GM18508 (cell line): Measurements from ENCODE around the gene CD84.
"Not testable (repeated sequence)": the region's sequence is repeated elsewhere in the genome, so short reads cannot be mapped to it uniquely, and the experiment has no call there.

Experiments used
- ATAC-seq: cut with Tn5 transposase; IDR thresholded peaks from one replicate; pipeline ENCODE4 v1.9.1; 2021; ENCODE audit warnings: moderate number of reproducible peaks; ENCODE audit not compliant: insufficient read depth, unreplicated experiment

Gene CD84

DNA sequence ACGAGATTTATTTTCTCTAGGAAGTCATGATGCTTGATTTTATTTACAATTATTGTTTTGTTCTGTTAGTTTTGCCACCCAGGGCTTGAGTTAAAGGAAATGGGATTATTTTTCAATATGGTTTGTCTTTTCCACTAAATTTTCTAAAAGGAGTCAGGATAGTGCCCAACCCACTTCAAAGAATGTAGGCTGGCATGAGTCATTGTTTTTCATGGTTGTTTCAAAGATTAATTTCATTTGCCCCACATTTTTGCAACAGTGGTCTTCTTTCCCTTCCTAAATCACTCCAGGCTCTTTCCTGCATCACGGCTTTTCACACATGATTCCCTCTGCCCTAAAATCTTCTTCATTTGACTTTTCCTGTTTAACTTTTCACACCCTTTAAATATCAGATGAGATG, 58.7 kb downstream of the CD84 start:
- ATAC-seq = no peak

DNA sequence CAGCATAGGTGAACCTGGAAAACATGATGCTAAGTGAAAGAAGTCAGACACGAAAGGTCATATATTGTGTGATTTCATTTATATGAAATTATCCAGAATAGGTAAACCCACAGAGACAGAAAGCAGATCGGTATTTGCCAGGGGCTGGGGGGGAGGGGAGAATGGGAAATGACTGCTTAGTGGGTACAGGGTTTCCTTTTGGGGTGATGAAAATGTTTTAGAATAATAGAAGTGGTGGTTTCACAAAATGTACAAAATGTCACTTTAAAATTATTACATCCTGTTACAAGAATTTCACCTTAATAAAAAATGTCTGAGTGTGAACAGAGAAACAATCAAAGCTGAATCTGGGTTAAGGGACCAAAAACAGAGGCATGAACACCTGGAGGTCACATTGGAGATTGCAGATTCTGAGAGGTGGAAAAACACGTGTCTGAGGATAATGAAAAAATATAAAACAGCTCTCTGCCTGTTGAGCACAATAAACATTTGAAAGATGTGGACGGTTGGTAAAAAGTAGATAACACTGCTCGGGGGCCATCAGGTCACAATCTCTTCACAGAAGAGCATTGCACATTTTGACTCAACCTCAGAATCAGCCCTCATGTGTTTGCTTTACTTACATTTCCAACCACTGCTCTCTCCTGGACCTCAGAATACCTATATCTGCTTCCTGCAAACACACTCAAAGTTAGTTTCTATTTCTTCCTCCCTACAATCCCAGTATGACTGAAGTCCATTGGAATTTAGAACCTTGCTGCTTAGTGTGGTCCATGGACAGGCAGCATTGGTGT, 59.5 kb downstream of the CD84 start:
- ATAC-seq = no peak

DNA sequence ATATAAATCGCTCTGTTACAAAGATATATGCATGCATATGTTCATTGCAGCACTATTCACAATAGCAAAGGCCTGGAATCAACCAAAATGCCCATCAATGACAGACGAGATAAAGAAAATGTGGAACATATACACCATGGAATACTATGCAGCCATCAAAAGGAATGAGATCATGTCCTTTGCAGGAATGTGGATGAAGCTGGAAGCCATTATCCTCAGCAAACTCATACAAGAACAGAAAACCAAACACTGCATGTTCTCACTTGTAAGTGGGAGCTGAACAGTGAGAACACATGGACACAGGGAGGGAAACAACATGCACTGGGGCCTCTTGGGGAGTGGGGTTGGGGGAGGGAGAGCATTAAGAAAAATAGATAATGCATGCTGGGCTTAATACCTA, 61.8 kb downstream of the CD84 start:
- ATAC-seq = not testable (repeated sequence)

DNA sequence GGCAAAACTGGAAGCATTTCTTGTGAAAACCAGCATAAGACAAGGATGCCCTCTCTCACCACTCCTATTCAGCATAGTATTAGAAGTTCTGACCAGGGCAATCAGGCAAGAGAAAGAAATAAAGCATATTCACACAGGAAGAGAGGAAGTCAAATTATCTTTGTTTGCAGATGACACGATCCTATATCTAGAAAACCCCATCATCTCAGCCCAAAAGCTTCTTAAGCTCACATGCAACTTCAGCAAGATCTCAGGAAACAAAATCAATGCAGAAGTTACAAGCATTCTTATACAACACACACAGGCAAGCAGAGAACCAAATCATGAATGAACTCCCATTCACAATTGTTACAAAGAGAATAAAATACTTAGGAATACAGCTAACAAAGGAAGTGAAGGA, 63.4 kb downstream of the CD84 start:
- ATAC-seq = not testable (repeated sequence)

DNA sequence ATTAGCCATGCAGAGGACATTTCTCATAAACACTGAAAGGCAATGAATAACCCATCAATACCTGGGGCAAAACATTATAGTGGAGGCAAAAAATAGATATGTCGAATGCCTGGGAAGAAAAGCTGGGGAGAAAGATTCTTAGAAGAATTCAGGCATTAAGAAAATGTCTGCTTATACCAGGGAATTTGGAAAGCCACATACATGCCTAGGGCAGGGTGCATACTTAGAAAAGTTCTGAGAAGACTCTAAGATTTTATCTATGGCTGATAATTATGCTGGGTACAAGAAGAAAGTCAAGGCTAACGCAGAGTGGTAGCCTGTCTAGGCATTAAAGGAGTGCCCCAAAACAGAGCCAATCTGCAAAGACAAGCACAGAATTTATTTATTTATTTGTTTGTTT, 74.6 kb downstream of the CD84 start:
- no peak for ATAC-seq

DNA sequence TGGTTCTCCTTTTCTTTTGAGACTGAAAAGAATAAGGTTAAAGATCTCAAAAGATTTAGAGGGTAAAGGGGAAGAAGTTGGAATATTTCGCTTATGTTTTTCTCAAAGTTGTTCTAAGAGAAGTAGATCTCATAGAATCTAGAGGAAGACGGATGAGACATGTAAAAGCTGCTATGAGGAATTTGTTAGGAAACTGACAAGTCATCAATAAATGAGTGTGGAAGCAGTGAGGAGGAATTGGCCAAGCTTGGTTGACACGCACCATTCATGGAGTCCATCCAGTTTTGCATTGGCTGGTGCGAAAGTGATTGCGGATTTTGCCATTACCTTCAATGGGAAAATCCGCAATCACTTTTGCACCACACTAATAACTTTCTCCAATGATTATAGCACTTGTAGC, 76.2 kb downstream of the CD84 start:
- ATAC-seq = no peak

DNA sequence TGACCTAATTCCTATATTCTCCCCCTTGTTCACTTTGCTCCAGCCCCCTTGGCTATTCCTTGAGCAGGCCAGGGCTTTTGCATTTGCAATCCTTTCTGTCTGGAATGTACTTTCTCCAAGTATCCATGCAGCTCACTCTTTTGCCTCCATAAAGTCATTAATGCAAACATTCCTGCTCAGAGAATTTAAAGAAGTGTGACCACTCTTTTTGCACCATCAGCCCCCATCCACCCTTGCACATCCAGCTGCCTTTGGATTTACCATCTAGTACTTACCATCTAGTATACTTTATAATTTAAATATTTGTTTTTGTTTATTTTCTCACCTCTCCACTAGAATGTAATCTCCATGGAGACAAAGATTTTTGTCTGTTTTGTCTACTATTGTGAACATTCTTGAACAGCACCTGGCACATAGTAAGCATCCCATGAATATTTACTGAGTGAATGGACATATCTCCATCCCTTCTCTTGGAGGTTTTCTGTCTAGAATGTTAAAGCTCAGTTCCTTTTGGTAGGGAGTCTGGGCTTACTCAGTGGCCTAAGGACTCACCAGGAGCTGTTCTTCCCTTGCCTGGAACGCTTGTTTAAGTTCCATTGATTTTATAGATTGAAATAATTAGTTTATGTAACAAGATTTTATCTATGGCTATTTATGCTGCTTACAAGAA, 78.8 kb downstream of the CD84 start:
- ATAC-seq = no peak

DNA sequence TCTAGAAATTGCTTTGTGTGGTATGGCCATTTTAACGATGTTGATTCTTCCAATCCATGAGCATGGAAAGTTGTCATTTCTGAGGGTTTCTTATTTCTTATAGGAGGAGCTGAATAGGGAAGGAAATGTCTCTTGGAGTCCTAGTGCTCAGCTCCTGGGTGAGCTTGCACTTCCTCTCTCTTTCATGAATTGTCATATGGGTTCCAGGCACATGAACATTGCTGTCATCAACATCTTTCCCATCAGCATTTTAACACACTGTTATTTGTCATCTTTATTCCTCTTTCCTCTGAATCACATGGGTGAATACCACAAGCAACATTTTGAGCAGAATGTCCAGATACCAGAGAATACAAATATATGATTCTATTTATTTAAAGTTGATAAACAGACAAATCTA, 79.7 kb downstream of the CD84 start:
- no peak for ATAC-seq

DNA sequence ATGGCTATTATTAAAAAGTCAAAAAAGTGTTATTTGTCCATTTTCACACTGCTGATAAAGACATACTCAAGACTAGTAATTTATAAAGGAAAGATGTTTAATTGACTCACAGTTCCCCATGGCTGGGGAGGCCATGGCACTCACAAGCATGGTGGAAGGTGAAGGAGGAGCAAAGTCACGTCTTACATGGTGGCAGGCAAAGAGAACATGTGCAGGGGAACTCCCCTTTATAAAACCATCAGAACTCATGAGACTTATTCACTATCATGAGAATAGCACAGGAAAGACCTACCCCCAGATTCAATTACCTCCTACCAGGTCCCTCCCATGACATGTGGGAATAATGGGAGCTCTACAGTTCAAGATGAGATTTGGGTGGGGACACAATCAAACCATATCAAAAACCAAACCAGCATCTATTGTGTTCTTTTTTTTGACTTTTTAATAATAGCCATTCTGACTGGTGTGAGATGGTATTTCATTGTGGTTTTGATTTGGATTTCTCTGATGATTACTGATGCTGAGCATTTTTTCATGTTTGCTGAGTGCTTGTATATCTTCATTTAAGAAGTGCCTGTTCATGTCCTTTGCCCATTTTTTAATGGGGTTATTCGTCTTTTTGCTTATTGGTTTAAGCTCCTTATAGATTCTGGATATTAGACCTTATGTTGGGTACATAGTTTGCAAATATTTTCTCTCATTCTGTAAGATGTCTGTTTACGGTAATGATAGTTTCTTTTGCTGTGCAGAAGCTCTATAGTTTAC, 80.8 kb downstream of the CD84 start:
- not testable (repeated sequence) for ATAC-seq

DNA sequence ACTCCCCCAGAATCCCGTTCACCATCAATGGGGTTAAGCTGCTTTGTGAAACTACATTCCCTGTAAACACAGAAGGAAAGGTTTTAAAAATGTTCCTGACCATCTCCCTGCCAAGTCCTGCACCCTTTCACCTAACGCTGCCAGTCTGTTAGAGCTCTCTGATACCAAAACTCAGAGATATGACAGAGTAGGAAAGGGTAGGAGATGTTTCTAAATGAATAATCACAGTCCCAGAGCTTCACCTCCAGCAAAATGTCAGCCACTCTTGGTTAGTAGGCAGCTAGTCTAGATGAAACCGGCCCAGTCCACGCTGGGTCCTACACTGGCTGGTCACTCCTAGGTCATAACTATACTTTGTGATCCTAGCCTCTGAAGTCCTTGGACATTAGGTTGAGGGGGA, 83.0 kb downstream of the CD84 start:
- no peak for ATAC-seq

DNA sequence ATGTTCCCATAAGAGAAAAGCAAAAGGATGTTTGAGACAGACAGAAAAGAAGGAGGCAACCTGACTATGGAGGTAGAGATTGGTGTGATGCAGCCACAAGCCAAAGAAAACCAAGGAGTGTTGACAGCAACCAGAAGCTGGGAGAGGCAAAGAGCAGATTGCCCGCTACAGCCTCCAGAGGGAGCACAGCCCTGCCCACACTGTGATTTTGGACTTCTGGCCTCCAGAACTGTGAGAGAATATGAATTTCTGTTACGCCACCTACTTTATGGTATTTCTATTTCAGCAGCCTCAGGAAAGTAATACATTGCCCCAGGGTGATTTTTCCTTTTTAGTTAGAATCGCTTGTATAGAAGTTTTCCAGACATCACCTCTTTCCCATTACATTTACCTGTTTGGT, 84.7 kb downstream of the CD84 start:
- ATAC-seq = no peak

DNA sequence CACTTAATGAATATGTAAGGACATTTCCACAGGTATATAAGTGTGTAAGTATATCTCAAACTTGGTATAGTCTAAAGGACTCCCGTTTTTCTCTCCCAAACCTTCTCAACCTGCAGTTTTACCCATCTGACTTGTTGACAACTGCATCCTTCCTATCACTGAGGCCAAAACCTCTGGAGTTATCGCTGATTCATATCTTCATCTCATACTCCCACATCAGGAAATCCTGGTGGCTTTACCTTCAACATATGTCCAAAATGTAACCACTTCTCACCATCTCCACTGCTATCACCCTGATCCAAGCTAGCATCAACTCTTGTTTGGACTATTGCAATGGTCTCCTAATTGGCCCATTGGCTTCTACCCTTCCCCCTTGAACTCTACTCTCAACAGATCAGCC, 86.7 kb downstream of the CD84 start:
- ATAC-seq = no peak

DNA sequence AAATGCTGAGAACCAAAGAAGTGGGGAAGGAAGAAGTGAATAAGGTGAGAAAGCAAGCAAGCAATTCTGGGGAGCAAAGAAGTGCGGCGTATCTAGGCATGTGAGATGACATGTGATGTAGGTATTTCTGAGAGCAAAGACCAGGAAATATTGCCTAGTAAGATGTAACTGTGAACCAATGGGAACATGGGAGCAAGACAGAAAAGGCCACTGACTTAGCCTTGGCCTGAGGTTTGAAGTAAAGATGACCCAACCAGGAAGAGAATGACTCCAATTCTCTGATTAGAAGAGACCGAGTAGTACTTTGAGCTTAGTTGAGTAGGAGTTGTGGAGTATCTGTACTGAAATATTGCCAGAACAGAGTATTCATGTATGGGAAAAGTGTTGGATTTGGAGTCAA, 87.3 kb downstream of the CD84 start:
- ATAC-seq = no peak
